Nucleus accumbens (tissue), 56 donors: ENCODE measurements around the gene MST1R.

Experiments
- DNase-seq, 56 donors: peaks; one replicate each; lab custom pipeline; 2025; lab: John Stamatoyannopoulos, UW

Gene MST1R

GRCh38 chr3:49844464-49845183 lies 59.0 kb downstream of the MST1R start:
- no peak for DNase-seq

GRCh38 chr3:49842843-49843517 lies 60.7 kb downstream of the MST1R start:
- no peak for DNase-seq

DNA sequence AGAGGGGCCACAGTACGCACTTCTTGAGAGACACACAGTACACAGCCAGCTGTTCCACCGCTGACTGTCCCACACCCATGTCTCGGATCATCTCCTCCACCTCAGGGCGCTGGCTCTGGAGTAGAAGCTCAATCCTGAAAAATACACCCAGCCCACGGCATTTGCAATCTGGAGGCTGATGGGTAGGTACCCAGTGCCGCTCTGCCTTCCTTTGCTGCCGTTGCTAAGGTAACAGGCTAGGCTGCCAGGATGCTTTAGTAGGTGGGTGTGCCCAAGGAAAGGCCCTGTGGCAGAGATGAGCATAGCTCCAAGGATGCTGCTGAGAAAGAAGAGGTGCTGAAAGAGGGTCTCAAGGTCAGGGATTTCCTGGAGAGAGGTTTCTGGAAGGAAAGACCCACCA lies 61.9 kb downstream of the MST1R start:
- DNase-seq = peak in 43 of 56 donors; percentile 15 to 90 (median 60)

DNA sequence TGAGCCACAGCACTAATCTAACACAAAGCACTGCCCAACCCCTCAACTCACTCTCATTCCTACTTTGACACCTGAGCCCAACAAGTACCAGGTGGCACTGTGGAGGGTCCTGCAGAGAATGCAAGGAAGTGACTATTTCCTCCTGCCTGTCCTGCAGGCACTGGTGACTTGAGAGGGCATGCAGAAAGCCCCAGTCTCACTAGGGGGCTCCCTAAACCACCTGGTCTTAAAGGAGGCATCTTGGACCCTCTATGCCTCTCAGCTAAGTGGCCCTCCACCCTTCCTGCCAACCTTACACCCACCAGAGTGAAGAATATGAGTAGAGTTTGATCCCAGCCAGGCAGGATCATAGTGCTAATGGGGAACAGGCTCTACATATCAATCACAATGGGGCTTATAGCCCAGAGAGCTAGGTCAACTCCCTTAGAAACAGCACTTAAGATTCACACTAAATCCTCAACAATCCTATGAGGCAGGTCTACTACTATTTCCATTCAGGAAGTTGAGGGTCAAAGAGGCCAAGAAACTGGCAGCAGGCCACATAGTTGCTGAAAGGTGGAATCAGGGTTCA lies 62.5 kb downstream of the MST1R start:
- peak in 2 of 56 donors; percentile 13 to 20 for DNase-seq

DNA sequence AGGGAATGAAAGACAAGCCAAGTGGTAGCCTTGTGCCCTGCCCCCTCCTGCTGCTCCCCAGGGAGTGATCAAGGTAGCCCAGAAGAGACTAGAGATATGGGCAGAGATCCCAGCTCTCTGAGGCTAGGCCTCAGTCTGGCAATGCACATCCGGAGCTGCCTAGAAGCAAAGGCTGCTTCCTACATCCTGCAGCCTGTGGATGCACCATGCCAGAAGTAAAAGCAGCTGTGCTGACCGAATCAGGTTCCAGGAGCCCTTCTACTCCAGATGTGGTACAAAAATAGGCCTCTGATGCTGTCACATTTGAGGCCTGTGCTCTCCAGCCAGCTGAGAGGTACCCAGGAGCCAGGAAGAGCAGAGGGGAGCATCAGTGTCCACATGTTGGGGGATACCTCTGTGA lies 63.3 kb downstream of the MST1R start:
- DNase-seq = no peak

GRCh38 chr3:49839193-49839809 lies 64.4 kb downstream of the MST1R start:
- peak in 49 of 56 donors; percentile 18 to 89 (median 57) for DNase-seq
